K562 (cell line): Measurements from ENCODE around the gene SHC1. TPM values are rescaled to one million over a fixed set of nuclear protein-coding genes. Genes with fewer than 3 reads are reported as not detected.

Experiments
- CLOCK ChIP-seq: fragments of 250-450 bp; sonication (Bioruptor Pico); IDR thresholded peaks from 2 replicates; pipeline ENCODE4 v1.4.0; 2020; ENCODE audit warnings: mild to moderate bottlenecking, moderate library complexity, borderline replicate concordance
- COPS2 ChIP-seq: fragments of 450-650 bp; conservative IDR thresholded peaks from 2 replicates; pipeline ENCODE4 v1.6.1; 2016; ENCODE audit warnings: mild to moderate bottlenecking, moderate library complexity
- DIDO1 ChIP-seq: fragments of 450-650 bp; IDR thresholded peaks from 2 replicates; pipeline ENCODE4 v1.6.1; 2016; ENCODE audit warnings: low read depth, missing biosample characterization, missing genetic modification characterization
- E2F3 ChIP-seq: fragments of 250-450 bp; sonication (Bioruptor Pico); IDR thresholded peaks from 2 replicates; pipeline ENCODE4 v1.4.0; 2020; ENCODE audit warnings: mild to moderate bottlenecking
- IRF2 ChIP-seq: sonication (generic); formaldehyde crosslinking; IDR thresholded peaks from 2 replicates; pipeline ENCODE4 v1.8.1; 2022; ENCODE audit warnings: mild to moderate bottlenecking, missing genetic modification reagents
- MTA1 ChIP-seq: fragments of 450-650 bp; IDR thresholded peaks from 2 replicates; pipeline ENCODE4 v1.6.1; 2017; ENCODE audit warnings: borderline replicate concordance
- RBM22 ChIP-seq: fragments of 200-400 bp; formaldehyde crosslinking; IDR thresholded peaks from 2 replicates; pipeline ENCODE4 v1.6.1; 2018; ENCODE audit warnings: low read length, low read depth; ENCODE audit not compliant: poor library complexity, severe bottlenecking
- SNIP1 ChIP-seq: fragments of 450-650 bp; IDR thresholded peaks from 2 replicates; pipeline ENCODE4 v1.7.1; 2017; ENCODE audit warnings: low read depth, mild to moderate bottlenecking
- ZNF133 ChIP-seq: fragments of 250-450 bp; sonication (Bioruptor Pico); IDR thresholded peaks from 2 replicates; pipeline ENCODE4 v1.4.0; 2020; ENCODE audit warnings: mild to moderate bottlenecking
- ZNF354B ChIP-seq: fragments of 250-450 bp; sonication (Bioruptor Pico); IDR thresholded peaks from 2 replicates; pipeline ENCODE4 v1.4.0; 2020
- ZNF41 ChIP-seq: fragments of 250-450 bp; sonication (Bioruptor Pico); conservative IDR thresholded peaks from 2 replicates; pipeline ENCODE4 v1.4.0; 2020; ENCODE audit warnings: mild to moderate bottlenecking
- ZNF518B ChIP-seq: fragments of 250-450 bp; sonication (Bioruptor Pico); IDR thresholded peaks from 2 replicates; pipeline ENCODE4 v1.5.0; 2021; ENCODE audit warnings: mild to moderate bottlenecking, moderate library complexity
- polyA plus RNA-seq, 8 experiments: library from polyadenylated mRNA; depleted of rRNA in 4 of 8; stranded (reverse) in 5 of 8; unstranded in 3 of 8; fragments of >200 nt; fragmentation: Nextera tagmentation in 2 of 8; fragmentation: Illumina TruSeq in 1 of 8; extraction: Ambion mirVana in 2 of 8; extraction: Trizol in 1 of 8; gene quantifications; 2 replicates each; pipeline versions ENCODE4 v1.2.1 to v1.2.3, GENCODE V29; 2011 to 2014; ENCODE audit warnings: inconsistent platforms in 1 of 8, missing spikeins in 1 of 8
- total RNA-seq, 7 experiments: library from RNA; depleted of rRNA in 6 of 7; stranded (reverse); fragments of >200 nt in 6 of 7; fragmentation: Illumina TruSeq in 2 of 7; extraction: Trizol in 2 of 7; gene quantifications; 2 replicates each; pipeline versions ENCODE4 v1.2.1 to v1.2.3, GENCODE V29; 2011 to 2021; ENCODE audit warnings: low replicate concordance in 1 of 7
- TF ChIP-seq, protein P1 (sequence below): sonication (generic); formaldehyde crosslinking; IDR thresholded peaks from 2 replicates; pipeline ENCODE4 v1.9.0; 2022; ENCODE audit warnings: mild to moderate bottlenecking, missing genetic modification reagents
- TF ChIP-seq, protein P2 (sequence below): fragments of 250-450 bp; sonication (Bioruptor Pico); IDR thresholded peaks from 2 replicates; pipeline ENCODE4 v1.8.0; 2022; ENCODE audit warnings: inconsistent platforms, mild to moderate bottlenecking, moderate library complexity, borderline replicate concordance
- TF ChIP-seq, protein P3 (sequence below): fragments of 450-650 bp; IDR thresholded peaks from 2 replicates; pipeline ENCODE4 v1.6.1; 2016; ENCODE audit warnings: missing biosample characterization, missing genetic modification characterization
- TF ChIP-seq, protein P4 (sequence below): fragments of 450-650 bp; conservative IDR thresholded peaks from 2 replicates; pipeline ENCODE4 v1.6.1; 2016; ENCODE audit warnings: missing genetic modification characterization, low read depth, mild to moderate bottlenecking, control low read depth, missing compliant biosample characterization

Gene SHC1
- total and polyA plus RNA-seq, 9 of the 15 experiments (the other 6 are each of a cell fraction or from before 2014, with no cell fraction given), result 4.1 to 113 (median 51.9) TPM

DNA sequence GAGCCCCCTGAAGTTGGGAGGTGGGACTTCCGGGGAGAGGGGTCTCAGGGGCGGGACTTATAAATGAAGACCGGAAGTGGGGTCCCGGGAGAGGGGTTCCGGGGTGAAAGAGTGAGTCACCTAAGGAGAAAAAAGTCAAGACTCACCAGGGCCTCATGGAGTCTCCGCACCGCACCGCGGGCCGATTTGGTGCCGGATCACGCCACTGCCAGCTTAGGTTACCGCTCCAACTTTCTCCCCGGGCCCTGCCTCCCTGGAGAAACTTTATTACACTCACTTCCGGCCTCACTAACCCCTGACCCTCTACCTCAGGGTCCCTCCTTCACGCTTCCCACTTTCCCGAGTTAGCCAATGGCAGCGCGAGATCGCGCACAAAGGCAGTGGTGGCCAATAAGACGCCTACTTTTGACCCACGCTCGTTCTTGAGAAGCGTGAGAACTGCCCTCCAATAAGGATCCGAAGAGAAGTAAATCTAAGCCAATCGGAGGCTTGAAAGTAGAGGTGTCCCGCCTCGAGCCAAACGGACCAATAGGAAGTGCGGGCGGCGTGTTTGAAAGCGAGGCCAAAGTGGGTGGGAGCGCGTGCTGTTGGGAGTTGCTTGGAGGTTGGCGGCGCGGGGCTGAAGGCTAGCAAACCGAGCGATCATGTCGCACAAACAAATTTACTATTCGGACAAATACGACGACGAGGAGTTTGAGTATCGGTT, 3.7 kb upstream of the SHC1 start, which contains the start of gene CKS1B (continued):
- TF ChIP-seq, protein P1, sequence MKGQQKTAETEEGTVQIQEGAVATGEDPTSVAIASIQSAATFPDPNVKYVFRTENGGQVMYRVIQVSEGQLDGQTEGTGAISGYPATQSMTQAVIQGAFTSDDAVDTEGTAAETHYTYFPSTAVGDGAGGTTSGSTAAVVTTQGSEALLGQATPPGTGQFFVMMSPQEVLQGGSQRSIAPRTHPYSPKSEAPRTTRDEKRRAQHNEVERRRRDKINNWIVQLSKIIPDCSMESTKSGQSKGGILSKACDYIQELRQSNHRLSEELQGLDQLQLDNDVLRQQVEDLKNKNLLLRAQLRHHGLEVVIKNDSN (CRISPR knock-in tag), result peak; percentile 70
- TF ChIP-seq, protein P2, sequence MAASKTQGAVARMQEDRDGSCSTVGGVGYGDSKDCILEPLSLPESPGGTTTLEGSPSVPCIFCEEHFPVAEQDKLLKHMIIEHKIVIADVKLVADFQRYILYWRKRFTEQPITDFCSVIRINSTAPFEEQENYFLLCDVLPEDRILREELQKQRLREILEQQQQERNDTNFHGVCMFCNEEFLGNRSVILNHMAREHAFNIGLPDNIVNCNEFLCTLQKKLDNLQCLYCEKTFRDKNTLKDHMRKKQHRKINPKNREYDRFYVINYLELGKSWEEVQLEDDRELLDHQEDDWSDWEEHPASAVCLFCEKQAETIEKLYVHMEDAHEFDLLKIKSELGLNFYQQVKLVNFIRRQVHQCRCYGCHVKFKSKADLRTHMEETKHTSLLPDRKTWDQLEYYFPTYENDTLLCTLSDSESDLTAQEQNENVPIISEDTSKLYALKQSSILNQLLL, result no peak
- TF ChIP-seq, protein P3, sequence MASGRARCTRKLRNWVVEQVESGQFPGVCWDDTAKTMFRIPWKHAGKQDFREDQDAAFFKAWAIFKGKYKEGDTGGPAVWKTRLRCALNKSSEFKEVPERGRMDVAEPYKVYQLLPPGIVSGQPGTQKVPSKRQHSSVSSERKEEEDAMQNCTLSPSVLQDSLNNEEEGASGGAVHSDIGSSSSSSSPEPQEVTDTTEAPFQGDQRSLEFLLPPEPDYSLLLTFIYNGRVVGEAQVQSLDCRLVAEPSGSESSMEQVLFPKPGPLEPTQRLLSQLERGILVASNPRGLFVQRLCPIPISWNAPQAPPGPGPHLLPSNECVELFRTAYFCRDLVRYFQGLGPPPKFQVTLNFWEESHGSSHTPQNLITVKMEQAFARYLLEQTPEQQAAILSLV (tag), result no peak
- TF ChIP-seq SNIP1, result no peak
- TF ChIP-seq ZNF518B (CRISPR knock-in tag), result no peak
- TF ChIP-seq ZNF41, result no peak
- TF ChIP-seq MTA1, result no peak
- TF ChIP-seq DIDO1, result 0 out of 2 replicates have a peak, but pooled peaks have one; percentile 13
- TF ChIP-seq COPS2, result no peak
- TF ChIP-seq, protein P4, sequence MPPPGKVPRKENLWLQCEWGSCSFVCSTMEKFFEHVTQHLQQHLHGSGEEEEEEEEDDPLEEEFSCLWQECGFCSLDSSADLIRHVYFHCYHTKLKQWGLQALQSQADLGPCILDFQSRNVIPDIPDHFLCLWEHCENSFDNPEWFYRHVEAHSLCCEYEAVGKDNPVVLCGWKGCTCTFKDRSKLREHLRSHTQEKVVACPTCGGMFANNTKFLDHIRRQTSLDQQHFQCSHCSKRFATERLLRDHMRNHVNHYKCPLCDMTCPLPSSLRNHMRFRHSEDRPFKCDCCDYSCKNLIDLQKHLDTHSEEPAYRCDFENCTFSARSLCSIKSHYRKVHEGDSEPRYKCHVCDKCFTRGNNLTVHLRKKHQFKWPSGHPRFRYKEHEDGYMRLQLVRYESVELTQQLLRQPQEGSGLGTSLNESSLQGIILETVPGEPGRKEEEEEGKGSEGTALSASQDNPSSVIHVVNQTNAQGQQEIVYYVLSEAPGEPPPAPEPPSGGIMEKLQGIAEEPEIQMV (tag), result no peak
- TF ChIP-seq RBM22, result no peak
- no peak for TF ChIP-seq CLOCK (CRISPR knock-in tag)
- no peak for TF ChIP-seq IRF2 (CRISPR knock-in tag)
- TF ChIP-seq ZNF354B (CRISPR knock-in tag), result no peak
- TF ChIP-seq ZNF133, result no peak
- TF ChIP-seq E2F3 (CRISPR knock-in tag), result peak; percentile 60; the same call in 1 of the 2 replicates
